ENCODE measurements around the gene KRTAP5-2.

The KRTAP5-2 gene

GRCh38 chr11:1625541-1625940 is 27.4 kb upstream of the KRTAP5-2 start:
- H3K4me3 ChIP-seq (ENCODE audit: low read depth in 1 of 2, low read length in 2 of 2): no peak overlapping the region
- H3K27ac ChIP-seq (ENCODE audit: low read length): no peak overlapping the region
- no peak for TF ChIP-seq CTCF (IDR thresholded peaks at IDR 0.05; ENCODE audit: borderline replicate concordance, extremely low read depth, low read length, poor library complexity, severe bottlenecking)
- no peak for TF ChIP-seq EZH2 (IDR thresholded peaks at IDR 0.05; ENCODE audit: borderline replicate concordance, low read depth, low read length, severe bottlenecking)
- ATAC-seq (ENCODE audit: insufficient read depth, low read depth) (no peak), DNase-seq (no peak)
- no peak overlapping the region for H3K9ac ChIP-seq (ENCODE audit: low read depth, low read length)
- H2AFZ ChIP-seq (ENCODE audit: low read depth, low read length): no peak overlapping the region
- no peaks in the 10 kb centered on the region for H3K9me3 ChIP-seq (ENCODE audit: insufficient read depth, low read length, severe bottlenecking)
- H3K27me3 ChIP-seq (ENCODE audit: insufficient read depth, low read length, poor library complexity): peaks cover 5% of the 10 kb centered on the region
- no peak overlapping the region for H3K4me2 ChIP-seq (ENCODE audit: insufficient read depth, low read length)
- H3K79me2 ChIP-seq (ENCODE audit: insufficient read depth, low read length): no peaks in the 10 kb centered on the region
- no peaks in the 10 kb centered on the region for H3K36me3 ChIP-seq (ENCODE audit: insufficient read depth, low read length)
- H3K4me1 ChIP-seq (ENCODE audit: insufficient read depth, low read length): no peaks in the 10 kb centered on the region
- H4K20me1 ChIP-seq (ENCODE audit: insufficient read depth, low read length): 0 out of 2 replicates have a peak, but pooled peaks cover 3% of the 10 kb centered on the region

- H4K20me1 ChIP-seq (ENCODE audit: insufficient read depth, low read length): no peaks in the 10 kb centered on the region
- no peaks in the 10 kb centered on the region for H3K9me3 ChIP-seq (ENCODE audit: insufficient read depth, low read length, severe bottlenecking)
- H3K27ac ChIP-seq (ENCODE audit: low read length): no peak overlapping the region
- no peaks in the 10 kb centered on the region for H3K36me3 ChIP-seq (ENCODE audit: insufficient read depth, low read length)
- ATAC-seq (ENCODE audit: insufficient read depth, low read depth) (no peak), DNase-seq (no peak)
- H3K79me2 ChIP-seq (ENCODE audit: insufficient read depth, low read length): no peaks in the 10 kb centered on the region
- H3K4me2 ChIP-seq (ENCODE audit: insufficient read depth, low read length): no peak overlapping the region
- no peak overlapping the region for H2AFZ ChIP-seq (ENCODE audit: low read depth, low read length)
- TF ChIP-seq CTCF (IDR thresholded peaks at IDR 0.05; ENCODE audit: borderline replicate concordance, extremely low read depth, low read length, poor library complexity, severe bottlenecking) (no peak), EZH2 (IDR thresholded peaks at IDR 0.05; ENCODE audit: borderline replicate concordance, low read depth, low read length, severe bottlenecking) (no peak)
- no peaks in the 10 kb centered on the region for H3K4me1 ChIP-seq (ENCODE audit: insufficient read depth, low read length)
- peaks cover 2% of the 10 kb centered on the region for H3K27me3 ChIP-seq (ENCODE audit: insufficient read depth, low read length, poor library complexity)
- no peak overlapping the region for H3K9ac ChIP-seq (ENCODE audit: low read depth, low read length)
- H3K4me3 ChIP-seq (ENCODE audit: low read depth in 1 of 2, low read length in 2 of 2): no peak overlapping the region
These were observed 26.5 kb upstream of the KRTAP5-2 start for GRCh38 chr11:1624621-1625020.

- DNase-seq: no peak
These were observed 25.6 kb upstream of the KRTAP5-2 start for GRCh38 chr11:1623716-1624115.

More at GRCh38 chr11:1623716-1624115, 25.6 kb upstream of the KRTAP5-2 start:
- no peak for ATAC-seq (ENCODE audit: insufficient read depth, low read depth)
- no peak for TF ChIP-seq EZH2 (IDR thresholded peaks at IDR 0.05; ENCODE audit: borderline replicate concordance, low read depth, low read length, severe bottlenecking)
- no peak for TF ChIP-seq CTCF (IDR thresholded peaks at IDR 0.05; ENCODE audit: borderline replicate concordance, extremely low read depth, low read length, poor library complexity, severe bottlenecking)
- no peaks in the 10 kb centered on the region for H3K36me3 ChIP-seq (ENCODE audit: insufficient read depth, low read length)
- H3K9ac ChIP-seq (ENCODE audit: low read depth, low read length): no peak overlapping the region
- no peak overlapping the region for H3K4me3 ChIP-seq (ENCODE audit: low read depth in 1 of 2, low read length in 2 of 2)
- no peak overlapping the region for H2AFZ ChIP-seq (ENCODE audit: low read depth, low read length)
- H4K20me1 ChIP-seq (ENCODE audit: insufficient read depth, low read length): no peaks in the 10 kb centered on the region
- H3K4me1 ChIP-seq (ENCODE audit: insufficient read depth, low read length): no peaks in the 10 kb centered on the region
- no peak overlapping the region for H3K27ac ChIP-seq (ENCODE audit: low read length)
- no peaks in the 10 kb centered on the region for H3K27me3 ChIP-seq (ENCODE audit: insufficient read depth, low read length, poor library complexity)
- no peaks in the 10 kb centered on the region for H3K9me3 ChIP-seq (ENCODE audit: insufficient read depth, low read length, severe bottlenecking)
- no peak overlapping the region for H3K4me2 ChIP-seq (ENCODE audit: insufficient read depth, low read length)
- H3K79me2 ChIP-seq (ENCODE audit: insufficient read depth, low read length): no peaks in the 10 kb centered on the region

All from DND-41 (cell line).